Umbilical cord (tissue), 2 donors: ENCODE measurements around the gene DNMT1. TPM values are rescaled to one million over a fixed set of nuclear protein-coding genes. Genes with fewer than 3 reads are reported as not detected.
A peak's percentile ranks its signal among the peaks of the same experiment; 100 is the strongest.

ENCODE experiments used
- DNase-seq: peaks from one replicate; pipeline ENCODE4 v3.0.0-alpha.2; 2015; ENCODE audit warnings: low spot score
- total RNA-seq: library from RNA; depleted of rRNA; stranded (reverse); fragments of >200 nt; gene quantifications from one replicate; pipeline ENCODE4 v1.2.3, GENCODE V29; 2014; ENCODE audit warnings: low replicate concordance; ENCODE audit not compliant: insufficient read depth

The DNMT1 gene
- total RNA-seq, 1 donor from 2014 or later = 11.3 TPM

GRCh38 chr19:10113964-10114650 lies 80.6 kb downstream of the DNMT1 start:
- no peak for DNase-seq

- DNase-seq = no peak
Measured at GRCh38 chr19:10113592-10113963, 81.2 kb downstream of the DNMT1 start.

- no peak for DNase-seq
Measured at GRCh38 chr19:10112895-10113591, 81.7 kb downstream of the DNMT1 start.

GRCh38 chr19:10112037-10112761 lies 82.6 kb downstream of the DNMT1 start:
- no peak for DNase-seq

GRCh38 chr19:10111405-10111811 lies 83.3 kb downstream of the DNMT1 start, which contains the start of gene P2RY11:
P2RY11 (plus strand) TSS chr19:10111693; CDS start chr19:10111722, 29 bp downstream.
- no peak for DNase-seq

GRCh38 chr19:10110972-10111317 lies 83.8 kb downstream of the DNMT1 start:
- no peak for DNase-seq

GRCh38 chr19:10110076-10110971 lies 84.4 kb downstream of the DNMT1 start:
- no peak for DNase-seq

GRCh38 chr19:10109528-10109927 lies 85.2 kb downstream of the DNMT1 start:
- no peak for DNase-seq

GRCh38 chr19:10107817-10108367 lies 86.9 kb downstream of the DNMT1 start:
- no peak for DNase-seq

- DNase-seq = no peak
Measured at GRCh38 chr19:10107254-10107653, 87.5 kb downstream of the DNMT1 start.

- DNase-seq = peak; percentile 98
Measured at GRCh38 chr19:10106100-10106936, 88.4 kb downstream of the DNMT1 start, which contains the start of gene PPAN. PPAN (plus strand) TSS chr19:10106362; CDS start chr19:10106395, 33 bp downstream.

- DNase-seq = no peak
Measured at GRCh38 chr19:10105509-10106099, 89.1 kb downstream of the DNMT1 start.

GRCh38 chr19:10104665-10105508 lies 89.9 kb downstream of the DNMT1 start:
- no peak for DNase-seq

- no peak for DNase-seq
Measured at GRCh38 chr19:10104130-10104513, 90.6 kb downstream of the DNMT1 start.

- DNase-seq = no peak
Measured at GRCh38 chr19:10102787-10103236, 91.9 kb downstream of the DNMT1 start.

GRCh38 chr19:10100163-10100785 lies 94.5 kb downstream of the DNMT1 start:
- no peak for DNase-seq

- no peak for DNase-seq
Measured at GRCh38 chr19:10096615-10096963, 98.2 kb downstream of the DNMT1 start.

GRCh38 chr19:10095948-10096614 lies 98.7 kb downstream of the DNMT1 start:
- peak; percentile 92 for DNase-seq
